HCT116 (cell line): ENCODE measurements around the gene CACNA2D3.

Experiments
- CBX3 ChIP-seq: IDR thresholded peaks from 2 replicates; pipeline ENCODE4 v1.6.1; 2012; ENCODE audit warnings: low read depth
- EGR1 ChIP-seq: IDR thresholded peaks from 2 replicates; pipeline ENCODE4 v1.6.1; 2012; ENCODE audit warnings: low read depth
- EZH2 ChIP-seq: fragments of 200-600 bp; sonication (generic); IDR thresholded peaks from 2 replicates; pipeline ENCODE4 v1.6.1; 2017; ENCODE audit warnings: antibody characterized with exemption, mixed run types
- EZH2phosphoT487 ChIP-seq: fragments of 200-600 bp; IDR thresholded peaks from 2 replicates; pipeline ENCODE4 v1.6.1; 2018; ENCODE audit warnings: antibody characterized with exemption, borderline replicate concordance
- POLR2A ChIP-seq: IDR thresholded peaks from 2 replicates; pipeline ENCODE4 v1.7.0; 2011; ENCODE audit warnings: borderline replicate concordance; ENCODE audit not compliant: insufficient read depth, insufficient read length; ENCODE audit errors: extremely low read depth
- POLR2AphosphoS5 ChIP-seq: IDR thresholded peaks from 2 replicates; pipeline ENCODE4 v1.6.1; 2011; ENCODE audit warnings: mild to moderate bottlenecking, low read depth, low read length, moderate library complexity
- YY1 ChIP-seq: IDR thresholded peaks from 2 replicates; pipeline ENCODE4 v1.6.1; 2011; ENCODE audit warnings: low read length, low read depth, moderate library complexity, mild to moderate bottlenecking; ENCODE audit not compliant: insufficient replicate concordance; ENCODE audit errors: extremely low read depth
- TF ChIP-seq, protein P1 (sequence below): IDR thresholded peaks from 2 replicates; pipeline ENCODE4 v1.6.1; 2011; ENCODE audit warnings: mild to moderate bottlenecking, low read length, moderate library complexity; ENCODE audit not compliant: insufficient replicate concordance; ENCODE audit errors: extremely low read depth
- TF ChIP-seq, protein P2 (sequence below), 3 experiments: fragments of 200-600 bp in 1 of 3; sonication (generic) in 1 of 3; IDR thresholded peaks in 2 of 3; conservative IDR thresholded peaks in 1 of 3; 2 replicates each; pipeline ENCODE4 v1.5.1; 2012 to 2017; ENCODE audit warnings: low read depth in 2 of 3, low read length in 2 of 3, antibody characterized with exemption in 1 of 3, borderline replicate concordance in 1 of 3, control low read depth in 1 of 3, mild to moderate bottlenecking in 1 of 3, mixed read lengths in 1 of 3, mixed run types in 1 of 3, moderate library complexity in 1 of 3; ENCODE audit not compliant: insufficient read depth in 1 of 3
- TF ChIP-seq, protein P3 (sequence below): IDR thresholded peaks from 2 replicates; pipeline ENCODE4 v1.6.1; 2012

DNA sequence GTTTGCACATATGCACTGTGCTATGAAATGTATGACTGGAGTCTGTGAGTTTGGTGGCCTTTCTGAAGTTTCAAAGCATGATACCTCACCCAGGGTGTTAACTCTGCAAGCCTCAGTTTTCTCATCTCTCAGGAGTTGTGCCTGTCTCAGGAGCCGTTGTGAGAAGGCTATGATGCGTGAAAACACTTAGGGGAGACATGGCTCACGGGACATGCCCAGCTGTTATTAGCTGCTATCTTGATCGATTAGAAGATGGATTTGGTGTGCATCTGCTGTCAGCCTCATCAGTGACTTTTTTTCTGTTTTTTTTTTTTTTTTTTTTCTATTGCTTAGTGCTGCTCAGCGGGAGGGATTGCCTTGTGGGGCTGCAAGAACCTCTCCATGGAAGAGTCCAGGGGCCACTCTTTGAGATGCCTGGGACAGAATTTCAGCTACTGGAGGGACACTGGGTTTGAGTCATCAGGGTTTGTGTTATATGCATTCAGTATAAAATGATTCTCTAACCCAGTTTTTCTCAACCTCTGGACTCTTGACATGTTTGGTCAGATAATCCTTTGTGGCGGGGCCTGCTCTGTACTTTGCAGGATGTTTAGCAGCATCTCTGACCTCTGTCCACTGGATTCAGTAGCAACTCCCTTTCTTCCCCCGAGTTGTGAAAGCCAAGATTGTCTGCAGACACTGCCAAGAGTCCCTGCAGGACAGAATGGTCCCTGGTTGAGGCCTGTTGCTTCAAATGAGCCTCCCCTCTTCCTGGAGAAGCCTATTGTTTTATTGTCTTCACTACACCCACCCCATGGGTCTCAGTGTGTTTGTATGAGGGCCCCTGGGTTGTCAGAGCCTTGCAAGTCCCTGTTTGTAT is 181.4 kb downstream of the CACNA2D3 start:
- TF ChIP-seq, protein P1, sequence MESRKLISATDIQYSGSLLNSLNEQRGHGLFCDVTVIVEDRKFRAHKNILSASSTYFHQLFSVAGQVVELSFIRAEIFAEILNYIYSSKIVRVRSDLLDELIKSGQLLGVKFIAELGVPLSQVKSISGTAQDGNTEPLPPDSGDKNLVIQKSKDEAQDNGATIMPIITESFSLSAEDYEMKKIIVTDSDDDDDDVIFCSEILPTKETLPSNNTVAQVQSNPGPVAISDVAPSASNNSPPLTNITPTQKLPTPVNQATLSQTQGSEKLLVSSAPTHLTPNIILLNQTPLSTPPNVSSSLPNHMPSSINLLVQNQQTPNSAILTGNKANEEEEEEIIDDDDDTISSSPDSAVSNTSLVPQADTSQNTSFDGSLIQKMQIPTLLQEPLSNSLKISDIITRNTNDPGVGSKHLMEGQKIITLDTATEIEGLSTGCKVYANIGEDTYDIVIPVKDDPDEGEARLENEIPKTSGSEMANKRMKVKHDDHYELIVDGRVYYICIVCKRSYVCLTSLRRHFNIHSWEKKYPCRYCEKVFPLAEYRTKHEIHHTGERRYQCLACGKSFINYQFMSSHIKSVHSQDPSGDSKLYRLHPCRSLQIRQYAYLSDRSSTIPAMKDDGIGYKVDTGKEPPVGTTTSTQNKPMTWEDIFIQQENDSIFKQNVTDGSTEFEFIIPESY, result no peak
- TF ChIP-seq, protein P2, sequence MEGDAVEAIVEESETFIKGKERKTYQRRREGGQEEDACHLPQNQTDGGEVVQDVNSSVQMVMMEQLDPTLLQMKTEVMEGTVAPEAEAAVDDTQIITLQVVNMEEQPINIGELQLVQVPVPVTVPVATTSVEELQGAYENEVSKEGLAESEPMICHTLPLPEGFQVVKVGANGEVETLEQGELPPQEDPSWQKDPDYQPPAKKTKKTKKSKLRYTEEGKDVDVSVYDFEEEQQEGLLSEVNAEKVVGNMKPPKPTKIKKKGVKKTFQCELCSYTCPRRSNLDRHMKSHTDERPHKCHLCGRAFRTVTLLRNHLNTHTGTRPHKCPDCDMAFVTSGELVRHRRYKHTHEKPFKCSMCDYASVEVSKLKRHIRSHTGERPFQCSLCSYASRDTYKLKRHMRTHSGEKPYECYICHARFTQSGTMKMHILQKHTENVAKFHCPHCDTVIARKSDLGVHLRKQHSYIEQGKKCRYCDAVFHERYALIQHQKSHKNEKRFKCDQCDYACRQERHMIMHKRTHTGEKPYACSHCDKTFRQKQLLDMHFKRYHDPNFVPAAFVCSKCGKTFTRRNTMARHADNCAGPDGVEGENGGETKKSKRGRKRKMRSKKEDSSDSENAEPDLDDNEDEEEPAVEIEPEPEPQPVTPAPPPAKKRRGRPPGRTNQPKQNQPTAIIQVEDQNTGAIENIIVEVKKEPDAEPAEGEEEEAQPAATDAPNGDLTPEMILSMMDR (IDR thresholded peaks at IDR 0.05 in 2 of 3, conservative IDR thresholded peaks at IDR 0.05 in 1 of 3; ENCODE audit: borderline replicate concordance in 1 of 3, insufficient read depth in 1 of 3, low read depth in 2 of 3, low read length in 2 of 3), result no peak
- no peak for TF ChIP-seq CBX3
- TF ChIP-seq, protein P3, sequence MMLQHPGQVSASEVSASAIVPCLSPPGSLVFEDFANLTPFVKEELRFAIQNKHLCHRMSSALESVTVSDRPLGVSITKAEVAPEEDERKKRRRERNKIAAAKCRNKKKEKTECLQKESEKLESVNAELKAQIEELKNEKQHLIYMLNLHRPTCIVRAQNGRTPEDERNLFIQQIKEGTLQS, result no peak
- no peak for TF ChIP-seq YY1
- no peak for TF ChIP-seq POLR2AphosphoS5
- no peak for TF ChIP-seq EZH2
- TF ChIP-seq EZH2phosphoT487, result no peak
- no peak for TF ChIP-seq POLR2A
- no peak for TF ChIP-seq EGR1
